Transverse colon (tissue), 3 donors: ENCODE data around the gene AP4S1.

Experiments used
- EP300 ChIP-seq: sonication (generic); formaldehyde crosslinking; IDR thresholded peaks from one replicate; pipeline ENCODE4 v1.6.1; 2017; ENCODE audit warnings: antibody characterized with exemption, low read depth
- POLR2A ChIP-seq: fragments of 450-650 bp; IDR thresholded peaks from one replicate; pipeline ENCODE4 v1.6.1; 2016; ENCODE audit warnings: antibody characterized with exemption, mild to moderate bottlenecking, moderate library complexity
- TF ChIP-seq, protein P1 (sequence below), 5 experiments: fragments of 200-600 bp in 3 of 5; fragments of 450-650 bp in 2 of 5; sonication (generic) in 3 of 5; IDR thresholded peaks; 1 replicate in 2 of 5; 2 replicates in 3 of 5; pipeline ENCODE4 v1.5.1; 2016 to 2017; ENCODE audit warnings: antibody characterized with exemption in 5 of 5, inconsistent platforms in 3 of 5, mild to moderate bottlenecking in 2 of 5, moderate library complexity in 1 of 5

- TF ChIP-seq POLR2A = no peak
- TF ChIP-seq, protein P1, sequence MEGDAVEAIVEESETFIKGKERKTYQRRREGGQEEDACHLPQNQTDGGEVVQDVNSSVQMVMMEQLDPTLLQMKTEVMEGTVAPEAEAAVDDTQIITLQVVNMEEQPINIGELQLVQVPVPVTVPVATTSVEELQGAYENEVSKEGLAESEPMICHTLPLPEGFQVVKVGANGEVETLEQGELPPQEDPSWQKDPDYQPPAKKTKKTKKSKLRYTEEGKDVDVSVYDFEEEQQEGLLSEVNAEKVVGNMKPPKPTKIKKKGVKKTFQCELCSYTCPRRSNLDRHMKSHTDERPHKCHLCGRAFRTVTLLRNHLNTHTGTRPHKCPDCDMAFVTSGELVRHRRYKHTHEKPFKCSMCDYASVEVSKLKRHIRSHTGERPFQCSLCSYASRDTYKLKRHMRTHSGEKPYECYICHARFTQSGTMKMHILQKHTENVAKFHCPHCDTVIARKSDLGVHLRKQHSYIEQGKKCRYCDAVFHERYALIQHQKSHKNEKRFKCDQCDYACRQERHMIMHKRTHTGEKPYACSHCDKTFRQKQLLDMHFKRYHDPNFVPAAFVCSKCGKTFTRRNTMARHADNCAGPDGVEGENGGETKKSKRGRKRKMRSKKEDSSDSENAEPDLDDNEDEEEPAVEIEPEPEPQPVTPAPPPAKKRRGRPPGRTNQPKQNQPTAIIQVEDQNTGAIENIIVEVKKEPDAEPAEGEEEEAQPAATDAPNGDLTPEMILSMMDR (IDR thresholded peaks at IDR 0.05) = no peak
- TF ChIP-seq EP300 = no peak
Measured at GRCh38 chr14:31047503-31047902, 22.1 kb downstream of the AP4S1 start.
